B cell (primary cell): ENCODE results near the gene S100A8.

Experiments
- EZH2 ChIP-seq: IDR thresholded peaks from 2 replicates; pipeline ENCODE4 v1.6.1; 2012; ENCODE audit warnings: borderline replicate concordance, low read depth, mild to moderate bottlenecking, moderate library complexity, low read length; ENCODE audit not compliant: insufficient read depth, poor library complexity, severe bottlenecking
- TF ChIP-seq, protein P1 (sequence below): fragments of 200-600 bp; IDR thresholded peaks from one replicate; pipeline ENCODE4 v1.8.0; 2022; ENCODE audit warnings: antibody characterized with exemption, mild to moderate bottlenecking

DNA sequence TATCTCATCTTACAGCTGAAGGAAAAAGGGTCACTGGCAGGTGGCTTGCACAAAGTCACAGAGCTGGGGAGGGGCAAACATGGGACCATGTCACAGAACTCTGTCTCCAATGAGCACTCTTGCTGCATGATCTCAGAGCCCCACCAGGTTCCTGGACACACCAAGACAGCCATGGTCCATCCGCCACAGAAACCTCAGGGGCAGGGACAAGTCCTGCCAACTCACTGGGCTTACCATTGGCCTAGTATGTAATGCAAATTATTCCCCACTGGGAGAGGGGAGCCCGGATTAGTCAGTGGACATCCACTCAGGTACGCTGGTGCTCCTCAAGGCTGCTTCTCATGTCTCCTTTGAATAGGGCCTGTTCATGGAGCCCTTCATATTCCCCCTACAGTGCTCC lies 39.7 kb upstream of the S100A8 start:
- TF ChIP-seq EZH2: no peak
- TF ChIP-seq, protein P1, sequence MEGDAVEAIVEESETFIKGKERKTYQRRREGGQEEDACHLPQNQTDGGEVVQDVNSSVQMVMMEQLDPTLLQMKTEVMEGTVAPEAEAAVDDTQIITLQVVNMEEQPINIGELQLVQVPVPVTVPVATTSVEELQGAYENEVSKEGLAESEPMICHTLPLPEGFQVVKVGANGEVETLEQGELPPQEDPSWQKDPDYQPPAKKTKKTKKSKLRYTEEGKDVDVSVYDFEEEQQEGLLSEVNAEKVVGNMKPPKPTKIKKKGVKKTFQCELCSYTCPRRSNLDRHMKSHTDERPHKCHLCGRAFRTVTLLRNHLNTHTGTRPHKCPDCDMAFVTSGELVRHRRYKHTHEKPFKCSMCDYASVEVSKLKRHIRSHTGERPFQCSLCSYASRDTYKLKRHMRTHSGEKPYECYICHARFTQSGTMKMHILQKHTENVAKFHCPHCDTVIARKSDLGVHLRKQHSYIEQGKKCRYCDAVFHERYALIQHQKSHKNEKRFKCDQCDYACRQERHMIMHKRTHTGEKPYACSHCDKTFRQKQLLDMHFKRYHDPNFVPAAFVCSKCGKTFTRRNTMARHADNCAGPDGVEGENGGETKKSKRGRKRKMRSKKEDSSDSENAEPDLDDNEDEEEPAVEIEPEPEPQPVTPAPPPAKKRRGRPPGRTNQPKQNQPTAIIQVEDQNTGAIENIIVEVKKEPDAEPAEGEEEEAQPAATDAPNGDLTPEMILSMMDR: no peak
